Measurements from ENCODE around the gene DENND1A.
A peak's percentile ranks its signal among the peaks of the same experiment; 100 is the strongest.
"Not testable (repeated sequence)": the region's sequence is repeated elsewhere in the genome, so short reads cannot be mapped to it uniquely, and the experiment has no call there.

The DENND1A gene, protein sequence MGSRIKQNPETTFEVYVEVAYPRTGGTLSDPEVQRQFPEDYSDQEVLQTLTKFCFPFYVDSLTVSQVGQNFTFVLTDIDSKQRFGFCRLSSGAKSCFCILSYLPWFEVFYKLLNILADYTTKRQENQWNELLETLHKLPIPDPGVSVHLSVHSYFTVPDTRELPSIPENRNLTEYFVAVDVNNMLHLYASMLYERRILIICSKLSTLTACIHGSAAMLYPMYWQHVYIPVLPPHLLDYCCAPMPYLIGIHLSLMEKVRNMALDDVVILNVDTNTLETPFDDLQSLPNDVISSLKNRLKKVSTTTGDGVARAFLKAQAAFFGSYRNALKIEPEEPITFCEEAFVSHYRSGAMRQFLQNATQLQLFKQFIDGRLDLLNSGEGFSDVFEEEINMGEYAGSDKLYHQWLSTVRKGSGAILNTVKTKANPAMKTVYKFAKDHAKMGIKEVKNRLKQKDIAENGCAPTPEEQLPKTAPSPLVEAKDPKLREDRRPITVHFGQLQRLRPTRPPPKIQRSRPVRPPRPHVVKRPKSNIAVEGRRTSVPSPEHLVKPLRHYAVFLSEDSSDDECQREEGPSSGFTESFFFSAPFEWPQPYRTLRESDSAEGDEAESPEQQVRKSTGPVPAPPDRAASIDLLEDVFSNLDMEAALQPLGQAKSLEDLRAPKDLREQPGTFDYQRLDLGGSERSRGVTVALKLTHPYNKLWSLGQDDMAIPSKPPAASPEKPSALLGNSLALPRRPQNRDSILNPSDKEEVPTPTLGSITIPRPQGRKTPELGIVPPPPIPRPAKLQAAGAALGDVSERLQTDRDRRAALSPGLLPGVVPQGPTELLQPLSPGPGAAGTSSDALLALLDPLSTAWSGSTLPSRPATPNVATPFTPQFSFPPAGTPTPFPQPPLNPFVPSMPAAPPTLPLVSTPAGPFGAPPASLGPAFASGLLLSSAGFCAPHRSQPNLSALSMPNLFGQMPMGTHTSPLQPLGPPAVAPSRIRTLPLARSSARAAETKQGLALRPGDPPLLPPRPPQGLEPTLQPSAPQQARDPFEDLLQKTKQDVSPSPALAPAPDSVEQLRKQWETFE

DNA sequence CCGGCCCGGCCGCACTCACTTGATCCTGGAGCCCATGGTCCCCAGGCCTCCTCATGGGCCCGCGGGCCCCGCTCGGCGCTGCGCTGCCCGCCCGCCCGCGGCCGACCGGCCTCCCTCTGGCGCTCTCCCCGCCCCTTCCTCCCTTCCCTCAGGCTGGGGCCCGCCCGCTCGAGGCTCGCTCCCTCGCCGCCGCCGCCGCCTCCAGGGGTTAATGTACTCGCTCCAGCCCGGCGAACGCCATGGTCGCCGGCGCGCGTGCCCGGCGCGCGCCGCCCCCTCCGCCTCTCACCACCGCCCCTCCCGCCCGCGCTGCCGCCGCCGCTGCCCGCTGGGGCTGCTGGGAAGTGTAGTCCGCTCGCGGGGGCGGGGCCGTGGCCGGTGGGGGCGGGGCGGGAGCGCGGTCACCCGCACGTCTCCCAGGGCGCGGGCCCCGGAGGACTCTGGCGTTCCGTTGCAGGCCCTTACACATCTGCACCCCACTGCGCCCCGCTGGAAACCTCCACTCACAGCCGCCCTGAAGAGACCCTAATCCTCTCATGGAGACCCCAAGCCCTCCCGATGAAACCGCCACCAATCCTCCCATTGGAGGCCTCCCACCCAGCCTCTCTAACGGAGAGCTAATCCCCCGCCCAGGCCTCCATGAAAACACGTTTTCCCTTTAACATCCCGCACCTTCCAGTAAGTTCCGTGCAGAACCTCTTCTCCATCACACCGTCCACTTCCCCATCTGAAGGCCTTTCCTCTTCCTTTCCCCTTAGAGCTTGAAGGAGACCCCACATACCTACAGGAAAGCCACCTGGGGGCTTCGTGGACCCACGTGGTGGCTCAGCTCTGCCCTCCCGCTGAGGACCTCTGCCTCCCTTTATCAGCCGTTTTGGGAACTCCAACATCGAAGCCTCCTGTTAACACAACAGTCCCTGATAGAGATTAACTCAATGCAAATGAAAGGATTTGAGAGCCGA is at the start of gene DENND1A:
Gene DENND1A (minus strand): TSS at position 257 of the 962 bp plus-strand sequence. CDS start 221 bp downstream, at position 36.
- peak; percentile 82 for DNase-seq

DNA sequence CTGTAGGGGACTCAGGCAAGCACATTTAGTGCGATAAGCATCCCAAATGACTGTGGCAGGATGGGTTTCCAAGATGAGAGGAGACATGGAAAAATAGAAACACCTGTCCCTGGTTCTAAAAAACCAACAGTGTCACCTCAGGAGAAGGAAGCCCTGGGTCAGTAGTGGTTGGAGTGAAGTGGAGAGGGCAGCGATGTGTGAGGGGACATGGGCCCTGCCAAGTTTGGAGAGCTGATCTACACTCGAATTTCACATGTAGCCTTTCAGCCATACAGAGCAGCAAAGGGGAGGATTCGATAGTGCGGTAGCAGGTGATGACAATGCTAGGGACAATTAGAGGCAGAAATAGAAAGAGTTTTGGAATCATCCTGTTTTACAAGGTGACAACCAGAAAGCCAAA is 49.1 kb upstream of the DENND1A start:
- no peak for DNase-seq

- DNase-seq, result not testable (repeated sequence)
These were observed 46.7 kb upstream of the DENND1A start for GRCh38 chr9:123976579-123976978.

GRCh38 chr9:123975871-123976270 is 45.9 kb upstream of the DENND1A start:
- DNase-seq, result no peak

- no peak for DNase-seq
These were observed 44.5 kb upstream of the DENND1A start for GRCh38 chr9:123974471-123974870.

GRCh38 chr9:123973590-123974223 is 43.8 kb upstream of the DENND1A start:
- no peak for DNase-seq

DNA sequence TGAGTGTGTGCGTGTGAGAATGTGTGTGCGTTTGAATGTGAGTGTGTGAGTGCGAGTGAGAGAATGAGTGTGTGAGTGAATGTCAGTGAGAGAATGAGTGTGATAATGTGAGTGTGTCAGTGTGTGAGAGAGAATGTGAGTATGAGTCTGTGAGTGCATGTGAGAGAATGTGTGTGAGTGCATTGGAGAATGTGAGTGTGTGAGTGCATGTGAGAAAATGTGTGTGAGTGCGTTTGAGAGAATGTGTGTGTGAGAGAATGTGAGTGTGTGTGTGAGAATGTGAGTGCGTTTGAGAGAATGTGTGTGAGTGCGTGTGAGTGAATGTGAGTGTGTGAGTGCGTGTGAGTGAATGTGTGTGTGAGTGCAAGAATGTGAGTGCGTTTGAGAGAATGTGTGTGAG is 42.7 kb upstream of the DENND1A start:
- DNase-seq, result no peak

DNA sequence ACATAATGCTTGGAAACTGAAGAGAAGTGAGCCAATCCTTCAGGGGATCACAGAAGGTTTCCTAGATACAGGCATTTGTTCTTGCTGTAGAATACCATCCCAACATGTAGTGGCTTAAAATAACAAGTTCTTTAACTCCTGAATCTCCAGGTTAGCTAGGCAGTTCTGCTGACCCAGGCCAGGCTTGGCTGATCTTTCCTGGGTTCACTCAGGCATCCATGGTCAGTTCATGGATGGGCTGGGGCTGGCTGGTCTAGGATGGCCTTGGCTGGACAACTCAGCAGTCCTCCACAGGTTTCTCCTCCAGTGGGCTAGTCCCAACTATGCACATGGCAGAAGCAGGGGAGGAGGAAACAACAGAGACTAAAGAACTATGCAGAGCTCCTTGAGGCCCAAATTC is 37.4 kb upstream of the DENND1A start:
- no peak for DNase-seq

GRCh38 chr9:123965801-123966686 is 36.1 kb upstream of the DENND1A start:
- DNase-seq, result no peak

DNA sequence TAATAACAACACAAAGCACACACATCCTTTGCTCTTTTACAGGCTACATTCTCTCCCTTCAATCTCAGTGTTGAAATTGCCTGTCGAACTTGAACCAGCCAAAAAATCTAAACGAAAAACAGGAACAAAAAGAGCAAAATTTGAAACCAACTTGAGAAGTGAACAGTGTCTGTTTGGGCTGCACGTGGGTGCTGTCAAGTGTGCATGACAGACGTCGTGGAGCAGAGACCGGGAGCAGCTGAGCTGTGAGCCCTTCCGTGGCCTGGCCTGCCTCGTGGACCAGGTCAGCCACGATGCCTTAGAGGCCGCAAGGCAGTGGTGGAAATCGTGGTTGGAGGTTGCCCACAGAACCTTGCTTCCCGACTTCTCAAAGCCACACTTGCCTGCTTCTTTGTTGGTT is 34.8 kb upstream of the DENND1A start:
- DNase-seq, result no peak

DNA sequence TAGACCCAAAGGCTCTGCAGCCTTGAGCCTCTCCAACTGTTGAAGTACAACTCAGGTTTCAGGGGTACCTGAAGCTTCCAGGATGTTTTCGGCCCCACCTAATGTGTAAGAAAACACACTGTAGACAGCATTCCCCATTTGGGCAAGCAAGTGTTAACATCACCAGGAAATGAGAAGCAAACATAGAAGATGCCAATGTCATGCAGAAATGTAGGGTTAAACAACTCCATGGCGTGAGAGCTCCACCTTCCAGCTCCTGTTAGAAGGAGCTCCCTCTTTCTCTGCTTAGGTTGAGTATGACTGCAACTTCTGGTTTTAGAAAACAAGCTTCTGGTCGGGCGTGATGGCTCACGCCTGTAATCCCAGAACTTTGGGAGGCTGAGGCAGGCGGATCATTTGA is 31.0 kb upstream of the DENND1A start:
- DNase-seq, result no peak

DNA sequence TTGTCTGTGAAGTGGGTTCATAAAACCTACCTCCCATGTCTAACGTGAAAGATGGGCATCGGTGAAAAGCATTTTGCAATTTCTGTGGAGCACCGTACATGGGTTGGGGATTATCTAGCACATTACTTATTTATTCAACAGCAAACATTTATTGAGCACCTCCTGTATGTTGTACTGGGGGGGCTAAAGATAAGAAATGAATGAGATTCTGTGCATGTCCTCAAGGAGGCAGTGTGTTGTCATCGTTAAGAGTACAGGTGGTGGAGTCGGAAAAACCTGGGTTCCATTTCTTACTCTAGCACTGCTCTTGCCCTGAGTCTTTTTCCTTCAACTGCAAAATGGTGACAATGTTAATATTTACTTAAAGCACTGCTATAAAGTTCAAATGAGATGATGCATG is 30.4 kb upstream of the DENND1A start:
- no peak for DNase-seq

GRCh38 chr9:123959787-123960186 is 29.9 kb upstream of the DENND1A start:
- no peak for DNase-seq

GRCh38 chr9:123957731-123958130 is 27.8 kb upstream of the DENND1A start:
- DNase-seq, result no peak

- DNase-seq, result no peak
These were observed 27.3 kb upstream of the DENND1A start for GRCh38 chr9:123957168-123957721.

DNA sequence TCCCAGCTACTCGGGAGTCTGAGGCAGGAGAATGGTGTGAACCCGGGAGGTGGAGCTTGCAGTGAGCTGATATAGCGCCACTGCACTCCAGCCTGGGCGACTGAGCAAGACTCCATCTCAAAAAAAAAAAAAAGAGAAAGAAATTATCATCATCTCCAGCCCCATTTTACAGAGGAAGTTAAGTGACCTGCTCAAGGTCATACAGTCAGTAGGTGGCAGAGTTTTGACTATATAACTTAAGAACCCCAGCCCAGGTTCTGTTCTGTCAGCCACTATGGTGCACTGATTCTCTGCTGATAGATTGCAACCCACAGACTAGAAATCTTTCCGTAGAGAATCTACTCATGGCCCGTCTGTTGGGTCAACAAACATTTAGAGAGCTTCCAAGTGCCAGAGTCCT is 25.7 kb upstream of the DENND1A start:
- DNase-seq, result no peak

GRCh38 chr9:123954518-123955280 is 24.8 kb upstream of the DENND1A start:
- no peak for DNase-seq

DNA sequence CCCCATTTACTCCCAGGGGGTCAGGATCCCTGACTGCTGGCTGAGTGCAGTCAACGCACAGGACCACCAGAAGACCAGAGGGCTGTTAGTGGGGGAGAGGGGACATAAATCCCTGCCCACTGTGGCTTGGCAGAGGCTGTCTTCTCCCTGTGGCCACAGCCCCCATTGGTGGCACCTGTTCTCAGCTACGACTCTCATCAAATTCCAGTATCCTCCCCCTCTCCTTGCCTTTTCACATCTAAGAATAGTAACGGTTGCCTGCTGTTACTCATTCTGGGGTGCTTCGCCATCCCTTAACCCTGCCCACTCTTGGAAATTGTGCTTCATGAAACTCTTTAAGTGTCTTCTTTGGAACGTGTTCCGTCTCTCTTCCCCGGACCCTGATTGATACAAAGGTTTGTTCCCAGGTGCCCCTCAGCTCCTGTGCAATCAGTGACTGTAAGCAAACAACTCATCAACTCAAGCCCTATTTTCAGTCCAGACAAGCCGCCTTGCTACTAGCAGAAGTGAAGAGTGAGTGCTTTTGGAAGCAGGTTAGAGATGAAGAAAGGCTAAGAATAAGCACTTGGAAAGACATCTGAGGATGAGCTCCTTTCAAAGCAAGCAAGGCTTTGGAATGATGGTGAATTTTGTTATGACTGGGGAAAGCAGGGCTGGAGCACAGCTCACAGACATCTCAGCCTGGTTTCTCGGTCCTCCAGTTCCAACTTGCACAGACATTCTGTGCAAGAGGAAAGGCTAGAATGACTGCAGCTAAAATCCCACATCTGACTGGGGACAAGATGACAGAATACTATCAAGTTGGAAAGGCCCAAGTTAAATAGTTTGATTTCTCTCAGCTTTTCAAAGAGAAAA is 22.9 kb upstream of the DENND1A start:
- DNase-seq, result no peak

DNA sequence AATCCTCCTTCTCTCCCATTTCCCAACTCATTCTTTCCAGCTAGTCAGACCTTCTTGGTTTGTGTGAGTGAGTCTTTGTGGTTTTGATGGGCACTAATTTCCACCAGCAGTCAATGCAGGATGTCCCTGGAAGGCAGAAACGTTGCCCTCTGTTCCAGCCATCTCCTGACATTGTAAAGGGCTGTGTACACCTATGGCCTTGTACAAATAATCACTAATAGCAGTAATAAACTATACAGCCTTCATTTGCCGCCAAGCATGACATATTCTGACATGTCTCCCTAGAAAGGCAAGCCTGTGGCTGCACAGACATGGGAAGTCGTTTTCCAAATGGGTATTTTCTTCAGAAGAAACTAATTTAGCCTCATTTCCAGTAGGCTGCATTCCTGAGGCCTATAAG is 18.4 kb upstream of the DENND1A start:
- no peak for DNase-seq

All from NCI-H1048 (cell line).